ENCODE measurements around the gene ZNF836.

Gene ZNF836

GRCh38 chr19:52200044-52200443, 28.6 kb upstream of the ZNF836 start:
- Histone ChIP-seq H3K9me3 (no peaks in the 10 kb centered on the region), H3K9ac (peak overlapping the region; percentile 10; the same call in 1 of the 2 replicates), H3K4me1 (peaks cover 18% of the 10 kb centered on the region; the same call in 1 of the 2 replicates), H3K36me3 (peaks cover 98% of the 10 kb centered on the region), H3K4me3 (no peak overlapping the region), H3K27ac (no peak overlapping the region), H4K20me1 (peaks cover 100% of the 10 kb centered on the region), H3K4me2 (no peak overlapping the region), H3K27me3 (no peaks in the 10 kb centered on the region)
- TF ChIP-seq Cebpa-rat (IDR thresholded peaks at IDR 0.05), result no peak

GRCh38 chr19:52198678-52199077, 27.3 kb upstream of the ZNF836 start:
- H3K36me3 ChIP-seq, result peaks cover 98% of the 10 kb centered on the region
- peaks cover 100% of the 10 kb centered on the region for H4K20me1 ChIP-seq
- H3K9ac ChIP-seq, result no peak overlapping the region
- no peak overlapping the region for H3K4me2 ChIP-seq
- no peak for TF ChIP-seq Cebpa-rat (IDR thresholded peaks at IDR 0.05)
- H3K9me3 ChIP-seq, result no peaks in the 10 kb centered on the region
- H3K27me3 ChIP-seq, result no peaks in the 10 kb centered on the region
- no peak overlapping the region for H3K27ac ChIP-seq
- H3K4me3 ChIP-seq, result no peak overlapping the region
- peaks cover 23% of the 10 kb centered on the region; the same call in 1 of the 2 replicates for H3K4me1 ChIP-seq

GRCh38 chr19:52197964-52198363, 26.5 kb upstream of the ZNF836 start:
- no peak overlapping the region for H3K4me3 ChIP-seq
- no peak overlapping the region for H3K9ac ChIP-seq
- peaks cover 100% of the 10 kb centered on the region for H4K20me1 ChIP-seq
- peaks cover 98% of the 10 kb centered on the region for H3K36me3 ChIP-seq
- no peaks in the 10 kb centered on the region; the same call in 1 of the 2 replicates for H3K9me3 ChIP-seq
- H3K27me3 ChIP-seq, result no peaks in the 10 kb centered on the region
- peaks cover 25% of the 10 kb centered on the region for H3K4me1 ChIP-seq
- no peak for TF ChIP-seq Cebpa-rat (IDR thresholded peaks at IDR 0.05)
- no peak overlapping the region for H3K27ac ChIP-seq
- H3K4me2 ChIP-seq, result no peak overlapping the region

GRCh38 chr19:52196256-52196967, 25.0 kb upstream of the ZNF836 start:
- Histone ChIP-seq H3K27me3 (no peaks in the 10 kb centered on the region), H3K4me2 (no peak overlapping the region), H3K9ac (no peak overlapping the region), H3K4me3 (no peak overlapping the region), H3K4me1 (peaks cover 41% of the 10 kb centered on the region), H3K27ac (no peak overlapping the region), H4K20me1 (peaks cover 100% of the 10 kb centered on the region), H3K9me3 (no peaks in the 10 kb centered on the region; the same call in 1 of the 2 replicates), H3K36me3 (peaks cover 91% of the 10 kb centered on the region)
- TF ChIP-seq Cebpa-rat (IDR thresholded peaks at IDR 0.05), result no peak

- Histone ChIP-seq H3K27ac (no peak overlapping the region), H3K27me3 (no peaks in the 10 kb centered on the region), H4K20me1 (peaks cover 63% of the 10 kb centered on the region), H3K4me2 (peak overlapping the region; percentile 99), H3K4me1 (peaks cover 51% of the 10 kb centered on the region), H3K9me3 (no peaks in the 10 kb centered on the region; the same call in 1 of the 2 replicates), H3K9ac (peak overlapping the region; percentile 96), H3K36me3 (peaks cover 48% of the 10 kb centered on the region), H3K4me3 (peak overlapping the region; percentile 91)
- TF ChIP-seq Cebpa-rat (IDR thresholded peaks at IDR 0.05), result no peak
These were observed 20.5 kb upstream of the ZNF836 start for GRCh38 chr19:52191951-52192350.

- no peak for TF ChIP-seq Cebpa-rat (IDR thresholded peaks at IDR 0.05)
- Histone ChIP-seq H3K9ac (peak overlapping the region; percentile 96), H3K4me2 (peak overlapping the region; percentile 99), H3K4me1 (peaks cover 51% of the 10 kb centered on the region), H3K27me3 (no peaks in the 10 kb centered on the region), H3K36me3 (peaks cover 42% of the 10 kb centered on the region), H3K4me3 (peak overlapping the region; percentile 91), H4K20me1 (peaks cover 58% of the 10 kb centered on the region), H3K27ac (peak overlapping the region; percentile 99), H3K9me3 (no peaks in the 10 kb centered on the region; the same call in 1 of the 2 replicates)
These were observed 20.0 kb upstream of the ZNF836 start for GRCh38 chr19:52191389-52191788.

- H3K27me3 ChIP-seq, result no peaks in the 10 kb centered on the region
- peaks cover 51% of the 10 kb centered on the region for H4K20me1 ChIP-seq
- peak overlapping the region; percentile 96 for H3K9ac ChIP-seq
- peak overlapping the region; percentile 99 for H3K4me2 ChIP-seq
- peaks cover 51% of the 10 kb centered on the region for H3K4me1 ChIP-seq
- H3K36me3 ChIP-seq, result peaks cover 35% of the 10 kb centered on the region
- H3K27ac ChIP-seq, result peak overlapping the region; percentile 99
- H3K9me3 ChIP-seq, result no peaks in the 10 kb centered on the region; the same call in 1 of the 2 replicates
- H3K4me3 ChIP-seq, result peak overlapping the region; percentile 91
- TF ChIP-seq Cebpa-rat (IDR thresholded peaks at IDR 0.05), result no peak
These were observed 19.3 kb upstream of the ZNF836 start for GRCh38 chr19:52190487-52191293.

GRCh38 chr19:52189735-52190486, 18.5 kb upstream of the ZNF836 start, which contains the start of gene PPP2R1A:
PPP2R1A (plus strand) TSS chr19:52190052; CDS start chr19:52190097, 45 bp downstream.
- H3K9me3 ChIP-seq, result no peaks in the 10 kb centered on the region; the same call in 1 of the 2 replicates
- peak within 1 kb of the TSS; percentile 96 for H3K9ac ChIP-seq
- H3K4me2 ChIP-seq, result peak within 1 kb of the TSS; percentile 99
- no peaks in the 10 kb centered on the region for H3K27me3 ChIP-seq
- peaks cover 43% of the 10 kb centered on the region for H4K20me1 ChIP-seq
- peak within 1 kb of the TSS; percentile 91 for H3K4me3 ChIP-seq
- peaks cover 28% of the 10 kb centered on the region for H3K36me3 ChIP-seq
- TF ChIP-seq Cebpa-rat (IDR thresholded peaks at IDR 0.05), result no peak
- H3K4me1 ChIP-seq, result peaks cover 51% of the 10 kb centered on the region
- H3K27ac ChIP-seq, result peak within 1 kb of the TSS; percentile 99

Data from BLaER1 (cell line).